SK-N-SH (cell line): ENCODE data around the gene E4F1. TPM values are rescaled to one million over a fixed set of nuclear protein-coding genes. Genes with fewer than 3 reads are reported as not detected.

Experiments
- CTCF ChIA-PET: fragments of 300-600, 350-600 bp; formaldehyde crosslinking; extraction: SDS; loops from one replicate; lab custom pipeline; 2021; lab: Yijun Ruan, JAX
- POLR2A ChIA-PET: fragments of 350-600 bp; sonication (Branson Sonifier 250); formaldehyde crosslinking; extraction: SDS; loops from one replicate; lab custom pipeline; 2020; ENCODE audit warnings: antibody characterized with exemption, inconsistent platforms; lab: Yijun Ruan, JAX
- DNase-seq: peaks from one replicate; pipeline ENCODE4 v3.0.0; 2012
- H2AFZ ChIP-seq: fragments of 200-600 bp; sonication (generic); 2 replicates; pipeline ENCODE4 v1.8.1; 2016; ENCODE audit warnings: antibody characterized with exemption, mild to moderate bottlenecking, low read depth
- H3F3A ChIP-seq: fragments of 200-600 bp; sonication (generic); replicated peaks from 2 replicates; pipeline ENCODE3; 2016; ENCODE audit warnings: antibody characterized with exemption, mild to moderate bottlenecking; ENCODE audit not compliant: insufficient read depth
- H3K27ac ChIP-seq, 2 experiments: fragments of 200-500 bp in 1 of 2; fragments of 200-600 bp in 1 of 2; sonication (Bioruptor generic) in 1 of 2; sonication (generic), shearing (Covaris generic) in 1 of 2; 2 replicates each; pipeline versions ENCODE4 v1.5.1 to v1.6.1; 2014 to 2016; ENCODE audit warnings: low read depth in 2 of 2, inconsistent platforms in 1 of 2, low read length in 1 of 2, mild to moderate bottlenecking in 1 of 2, mixed read lengths in 1 of 2
- H3K27me3 ChIP-seq: fragments of 200-600 bp; sonication (generic), shearing (Covaris generic); 2 replicates; pipeline ENCODE4 v1.6.1; 2016; ENCODE audit warnings: mixed run types; ENCODE audit not compliant: insufficient read depth
- H3K36me3 ChIP-seq, 2 experiments: fragments of 200-500 bp in 1 of 2; fragments of 200-600 bp in 1 of 2; sonication (Bioruptor generic) in 1 of 2; sonication (generic) in 1 of 2; replicated peaks in 1 of 2; 2 replicates each; pipeline versions ENCODE3 to v1.5.1; 2014 to 2016; ENCODE audit warnings: low read length in 1 of 2, mild to moderate bottlenecking in 1 of 2; ENCODE audit not compliant: insufficient read depth in 2 of 2, control insufficient read depth in 1 of 2
- H3K4me1 ChIP-seq, 2 experiments: fragments of 200-500 bp in 1 of 2; fragments of 200-600 bp in 1 of 2; sonication (Bioruptor generic) in 1 of 2; sonication (generic), shearing (Covaris generic) in 1 of 2; 2 replicates each; pipeline versions ENCODE4 v1.5.1 to v1.6.1; 2014 to 2016; ENCODE audit warnings: low read depth in 1 of 2, low read length in 1 of 2, mixed run types in 1 of 2; ENCODE audit not compliant: insufficient read depth in 2 of 2, control insufficient read depth in 1 of 2
- H3K4me2 ChIP-seq: fragments of 200-600 bp; sonication (generic), shearing (Covaris generic); 2 replicates; pipeline ENCODE4 v1.6.1; 2017; ENCODE audit warnings: mixed run types
- H3K4me3 ChIP-seq, 2 experiments: fragments of 200-500 bp in 1 of 2; fragments of 200-600 bp in 1 of 2; sonication (Bioruptor generic) in 1 of 2; sonication (generic), shearing (Covaris generic) in 1 of 2; 2 replicates each; pipeline versions ENCODE4 v1.5.1 to v1.8.1; 2014 to 2016; ENCODE audit warnings: low read depth in 2 of 2, inconsistent platforms in 1 of 2, low read length in 1 of 2, mild to moderate bottlenecking in 1 of 2, mixed read lengths in 1 of 2, moderate library complexity in 1 of 2
- H3K79me2 ChIP-seq: fragments of 200-600 bp; sonication (generic); 2 replicates; pipeline ENCODE4 v1.8.1; 2017; ENCODE audit warnings: mild to moderate bottlenecking; ENCODE audit not compliant: insufficient read depth
- H3K9ac ChIP-seq: fragments of 200-600 bp; sonication (generic); 2 replicates; pipeline ENCODE4 v1.6.1; 2017; ENCODE audit warnings: mixed run types
- H3K9me2 ChIP-seq: fragments of 200-600 bp; sonication (generic); 2 replicates; pipeline ENCODE4 v1.6.1; 2017; ENCODE audit warnings: mixed run types
- H3K9me3 ChIP-seq: fragments of 200-600 bp; sonication (generic); 2 replicates; pipeline ENCODE4 v1.6.1; 2017; ENCODE audit warnings: mixed run types, mild to moderate bottlenecking, moderate library complexity
- H4K20me1 ChIP-seq: fragments of 200-600 bp; sonication (generic); 2 replicates; pipeline ENCODE4 v1.6.1; 2017; ENCODE audit warnings: mild to moderate bottlenecking, mixed run types; ENCODE audit not compliant: insufficient read depth
- CTCF ChIP-seq: fragments of 200-600 bp; sonication (generic); IDR thresholded peaks from 2 replicates; pipeline ENCODE4 v1.6.1; 2017; ENCODE audit warnings: antibody characterized with exemption, mild to moderate bottlenecking, moderate library complexity
- EP300 ChIP-seq, 2 experiments: IDR thresholded peaks; 2 replicates each; pipeline versions ENCODE4 v1.4.0 to v1.6.1; 2012; ENCODE audit warnings: borderline replicate concordance in 1 of 2, low read depth in 1 of 2, low read length in 1 of 2
- EZH2phosphoT487 ChIP-seq: fragments of 200-600 bp; sonication (generic); IDR thresholded peaks from 2 replicates; pipeline ENCODE4 v1.6.1; 2017; ENCODE audit warnings: low read depth, mixed run types, mild to moderate bottlenecking, antibody characterized with exemption, moderate library complexity, borderline replicate concordance
- FOSL2 ChIP-seq: IDR thresholded peaks from 2 replicates; pipeline ENCODE4 v1.4.0; 2012; ENCODE audit warnings: low read depth, mild to moderate bottlenecking, moderate library complexity, borderline replicate concordance
- FOXJ3 ChIP-seq: sonication (generic); formaldehyde crosslinking; IDR thresholded peaks from 2 replicates; pipeline ENCODE4 v1.5.1; 2020; ENCODE audit warnings: mild to moderate bottlenecking, missing genetic modification reagents
- FOXM1 ChIP-seq: IDR thresholded peaks from 2 replicates; pipeline ENCODE4 v1.4.0; 2012; ENCODE audit warnings: low read depth, mild to moderate bottlenecking
- GATA2 ChIP-seq: sonication (generic); formaldehyde crosslinking; IDR thresholded peaks from 2 replicates; pipeline ENCODE4 v1.5.0; 2020; ENCODE audit warnings: mild to moderate bottlenecking, missing genetic modification reagents
- JUND ChIP-seq: IDR thresholded peaks from 2 replicates; pipeline ENCODE4 v1.4.0; 2012
- MAX ChIP-seq: IDR thresholded peaks from 2 replicates; pipeline ENCODE4 v1.4.0; 2012; ENCODE audit warnings: low read depth
- MXI1 ChIP-seq: IDR thresholded peaks from 2 replicates; pipeline ENCODE4 v1.6.1; 2012; ENCODE audit warnings: mild to moderate bottlenecking, low read depth, low read length, improper control_type of control experiment
- RAD21 ChIP-seq: IDR thresholded peaks from 2 replicates; pipeline ENCODE4 v1.6.1; 2012; ENCODE audit warnings: mild to moderate bottlenecking, low read length
- RFX5 ChIP-seq: IDR thresholded peaks from 2 replicates; pipeline ENCODE4 v1.6.1; 2012; ENCODE audit warnings: mild to moderate bottlenecking, improper control_type of control experiment, low read length
- SIN3A ChIP-seq: IDR thresholded peaks from 2 replicates; pipeline ENCODE4 v1.6.1; 2012; ENCODE audit warnings: low read depth, mild to moderate bottlenecking, low read length, moderate library complexity, borderline replicate concordance
- SMC3 ChIP-seq: IDR thresholded peaks from 2 replicates; pipeline ENCODE4 v1.6.1; 2012; ENCODE audit warnings: low read depth, low read length, improper control_type of control experiment
- TCF12 ChIP-seq: IDR thresholded peaks from 2 replicates; pipeline ENCODE4 v1.4.0; 2012
- TEAD4 ChIP-seq: IDR thresholded peaks from 2 replicates; pipeline ENCODE4 v1.4.0; 2012; ENCODE audit warnings: mild to moderate bottlenecking, borderline replicate concordance; ENCODE audit not compliant: insufficient read depth
- USF2 ChIP-seq: fragments of 150-350 bp; IDR thresholded peaks from 2 replicates; pipeline ENCODE4 v1.6.1; 2017; ENCODE audit warnings: antibody characterized with exemption, low read length, low read depth, borderline replicate concordance
- YY1 ChIP-seq: IDR thresholded peaks from 2 replicates; pipeline ENCODE4 v1.4.0; 2012; ENCODE audit warnings: low read depth, mild to moderate bottlenecking
- ZBTB33 ChIP-seq: IDR thresholded peaks from 2 replicates; pipeline ENCODE4 v1.4.0; 2012; ENCODE audit warnings: low read depth, borderline replicate concordance
- whole genome bisulfite sequencing: methylation state at CpG from one replicate; pipeline ENCODE4 v1.1.6; 2017; ENCODE audit warnings: low lambda C conversion rate; 5-methylcytosine and 5-hydroxymethylcytosine counted together
- polyA plus RNA-seq, 3 experiments: library from polyadenylated mRNA; depleted of rRNA; stranded (reverse); fragments of >200 nt; gene quantifications; 2 replicates each; pipeline ENCODE4 v1.2.3, GENCODE V29; 2012

Gene E4F1
- polyA plus RNA-seq, 1 of the 3 experiments (the other 2 are of a cell fraction) = 33.0 TPM

GRCh38 chr16:2284001-2284770 lies 60.8 kb downstream of the E4F1 start:
- no peak overlapping the region for H3K4me2 ChIP-seq
- H3K9me2 ChIP-seq = no peaks in the 10 kb centered on the region
- DNase-seq = no peak
- H3K79me2 ChIP-seq = no peaks in the 10 kb centered on the region
- no peaks in the 10 kb centered on the region for H3K9me3 ChIP-seq
- TF ChIP-seq GATA2 (CRISPR knock-in tag) = no peak
- TF ChIP-seq MAX = no peak
- TF ChIP-seq FOSL2 = no peak
- TF ChIP-seq MXI1 = no peak
- no peak for TF ChIP-seq JUND
- TF ChIP-seq ZBTB33 = no peak
- no peak for TF ChIP-seq SIN3A
- no peak for TF ChIP-seq EZH2phosphoT487
- TF ChIP-seq RFX5 = no peak
- H4K20me1 ChIP-seq = no peaks in the 10 kb centered on the region
- POLR2A ChIA-PET = interaction anchor here (1.5 kb wide), 1 partner anchor 13 kb away, joined by 3 read pairs; no protein-coding TSS in a partner anchor
- no peak overlapping the region for H3K27ac ChIP-seq
- no peaks in the 10 kb centered on the region for H3K27me3 ChIP-seq
- no peaks in the 10 kb centered on the region for H3K4me1 ChIP-seq
- peaks cover 0 to 12% of the 10 kb centered on the region in 2 experiments for H3K36me3 ChIP-seq
- H2AFZ ChIP-seq = no peak overlapping the region
- H3F3A ChIP-seq = no peaks in the 10 kb centered on the region
- CTCF ChIA-PET = interaction anchor here (1.2 kb wide), 1 partner anchor 13 kb away, joined by 4 read pairs; no protein-coding TSS in a partner anchor
- 92% methylated on average over 17 of the region's 37 CpGs for WGBS
- no peak overlapping the region for H3K9ac ChIP-seq
- no peak overlapping the region for H3K4me3 ChIP-seq

GRCh38 chr16:2284797-2285576 lies 61.6 kb downstream of the E4F1 start:
- Histone ChIP-seq H3K36me3 (peaks cover 0 to 12% of the 10 kb centered on the region in 2 experiments), H3K9ac (no peak overlapping the region), H3K9me3 (no peaks in the 10 kb centered on the region), H3K27me3 (no peaks in the 10 kb centered on the region), H3K27ac (no peak overlapping the region), H3K4me2 (no peak overlapping the region), H4K20me1 (no peaks in the 10 kb centered on the region), H2AFZ (no peak overlapping the region), H3K4me1 (no peaks in the 10 kb centered on the region), H3K9me2 (no peaks in the 10 kb centered on the region), H3K4me3 (no peak overlapping the region), H3F3A (no peaks in the 10 kb centered on the region), H3K79me2 (no peaks in the 10 kb centered on the region)
- CTCF ChIA-PET = interaction anchor here (1.2 kb wide), 1 partner anchor 12 kb away, joined by 4 read pairs; no protein-coding TSS in a partner anchor
- 90% methylated on average over 27 of the region's 35 CpGs for WGBS
- POLR2A ChIA-PET = no interaction called here
- no peak for DNase-seq
- TF ChIP-seq TCF12 (no peak), TEAD4 (no peak), ZBTB33 (no peak), EP300 (IDR thresholded peaks at IDR 0.05; ENCODE audit: borderline replicate concordance in 1 of 2, low read depth in 1 of 2, low read length in 1 of 2) (no peak), FOXM1 (no peak), USF2 (no peak), RAD21 (no peak), YY1 (no peak), FOXJ3 (CRISPR knock-in tag) (no peak), CTCF (no peak), SMC3 (no peak)
